Measurements from ENCODE around the gene PLEKHG2. TPM values are rescaled to one million over a fixed set of nuclear protein-coding genes. Genes with fewer than 3 reads are reported as not detected.

Gene PLEKHG2
- total and polyA plus RNA-seq, 3 donors from 2014 or later = 22.6 to 32.8 (median 29.2) TPM

DNA sequence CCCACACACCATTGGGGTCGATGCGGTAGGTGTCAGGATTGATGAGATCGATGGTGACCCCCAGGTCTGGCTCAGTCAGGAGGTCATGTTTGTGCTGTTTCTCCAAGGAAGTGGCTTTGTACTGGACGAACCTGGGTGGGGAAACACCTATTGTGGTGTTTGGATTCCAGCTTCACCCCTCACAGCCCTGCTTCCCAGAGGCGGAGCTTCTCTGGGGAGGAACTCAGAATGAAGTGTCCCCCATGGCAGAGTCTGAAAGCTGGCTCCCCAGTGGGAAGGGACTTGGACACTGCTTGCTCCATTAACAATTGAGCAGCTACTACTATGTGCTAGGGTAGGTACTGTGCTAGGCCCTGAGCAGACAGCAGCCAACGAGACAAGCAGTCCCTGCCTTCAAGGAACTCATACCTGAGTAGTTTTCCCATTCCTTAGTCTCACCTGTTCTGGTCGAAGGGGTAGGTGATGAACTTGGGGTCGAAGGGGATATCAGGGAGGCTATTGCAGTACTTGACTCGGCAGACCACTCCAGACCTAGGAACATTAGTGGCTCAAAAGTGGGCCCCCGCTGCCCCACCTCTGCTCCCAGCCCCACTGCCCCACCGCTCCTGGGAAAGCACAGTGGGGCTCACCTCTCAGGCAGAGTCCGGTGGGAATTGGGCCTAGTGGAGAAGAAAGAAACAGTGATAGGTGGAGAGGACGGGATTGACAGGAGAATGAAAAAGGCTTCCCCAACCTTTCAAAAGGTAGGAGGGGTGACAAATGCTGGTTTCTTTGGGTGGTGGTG lies 22.6 kb upstream of the PLEKHG2 start:
- TF ChIP-seq POLR2A (IDR thresholded peaks at IDR 0.05) = no peak
- TF ChIP-seq, protein P1, sequence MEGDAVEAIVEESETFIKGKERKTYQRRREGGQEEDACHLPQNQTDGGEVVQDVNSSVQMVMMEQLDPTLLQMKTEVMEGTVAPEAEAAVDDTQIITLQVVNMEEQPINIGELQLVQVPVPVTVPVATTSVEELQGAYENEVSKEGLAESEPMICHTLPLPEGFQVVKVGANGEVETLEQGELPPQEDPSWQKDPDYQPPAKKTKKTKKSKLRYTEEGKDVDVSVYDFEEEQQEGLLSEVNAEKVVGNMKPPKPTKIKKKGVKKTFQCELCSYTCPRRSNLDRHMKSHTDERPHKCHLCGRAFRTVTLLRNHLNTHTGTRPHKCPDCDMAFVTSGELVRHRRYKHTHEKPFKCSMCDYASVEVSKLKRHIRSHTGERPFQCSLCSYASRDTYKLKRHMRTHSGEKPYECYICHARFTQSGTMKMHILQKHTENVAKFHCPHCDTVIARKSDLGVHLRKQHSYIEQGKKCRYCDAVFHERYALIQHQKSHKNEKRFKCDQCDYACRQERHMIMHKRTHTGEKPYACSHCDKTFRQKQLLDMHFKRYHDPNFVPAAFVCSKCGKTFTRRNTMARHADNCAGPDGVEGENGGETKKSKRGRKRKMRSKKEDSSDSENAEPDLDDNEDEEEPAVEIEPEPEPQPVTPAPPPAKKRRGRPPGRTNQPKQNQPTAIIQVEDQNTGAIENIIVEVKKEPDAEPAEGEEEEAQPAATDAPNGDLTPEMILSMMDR (IDR thresholded peaks at IDR 0.05) = no peak
- Histone ChIP-seq H3K27me3 (no peaks in the 10 kb centered on the region), H3K36me3 (ENCODE audit: low read depth, missing control alignments) (no peaks in the 10 kb centered on the region), H3K4me1 (peaks cover 21% of the 10 kb centered on the region), H3K27ac (peak overlapping the region; percentile 99 to 100), H3K4me3 (peak overlapping the region; percentile 89 to 91), H3K9me3 (no peaks in the 10 kb centered on the region)
- WGBS, 2 donors = 42 to 48% methylated on average over 12 to 13 of the region's 13 CpGs
- no peak for DNase-seq
- intact Hi-C loops (cut with DNase I; ENCODE audit: low total_unique reads) = no loop called here

DNA sequence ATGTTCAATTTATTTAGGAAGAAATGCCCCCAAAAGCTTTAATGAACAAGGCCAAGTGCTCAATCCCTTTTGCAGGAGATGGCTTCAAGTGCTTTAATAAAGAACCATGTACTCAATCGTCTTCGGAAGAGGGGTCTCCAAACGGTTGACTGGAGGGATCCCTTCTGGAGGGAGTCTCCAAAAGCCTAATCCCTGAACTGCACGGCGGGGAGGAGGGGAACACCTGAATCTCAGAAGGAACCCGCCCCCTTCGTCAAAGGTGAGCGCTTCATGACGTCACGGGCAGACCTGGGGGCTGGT lies 22.1 kb upstream of the PLEKHG2 start:
- peak; percentile 86 for DNase-seq
- H3K27ac ChIP-seq = peak overlapping the region; percentile 99 to 100
- H3K27me3 ChIP-seq = no peaks in the 10 kb centered on the region
- intact Hi-C loops (cut with DNase I; ENCODE audit: low total_unique reads) = no loop called here
- H3K4me1 ChIP-seq = peaks cover 21% of the 10 kb centered on the region
- H3K4me3 ChIP-seq = peak overlapping the region; percentile 89 to 91
- TF ChIP-seq, protein P1 (IDR thresholded peaks at IDR 0.05) = no peak
- TF ChIP-seq POLR2A (IDR thresholded peaks at IDR 0.05) = no peak
- H3K9me3 ChIP-seq = no peaks in the 10 kb centered on the region
- 0 to 2% methylated on average over 10 of the region's 10 CpGs for WGBS, 2 donors
- H3K36me3 ChIP-seq (ENCODE audit: low read depth, missing control alignments) = no peaks in the 10 kb centered on the region

DNA sequence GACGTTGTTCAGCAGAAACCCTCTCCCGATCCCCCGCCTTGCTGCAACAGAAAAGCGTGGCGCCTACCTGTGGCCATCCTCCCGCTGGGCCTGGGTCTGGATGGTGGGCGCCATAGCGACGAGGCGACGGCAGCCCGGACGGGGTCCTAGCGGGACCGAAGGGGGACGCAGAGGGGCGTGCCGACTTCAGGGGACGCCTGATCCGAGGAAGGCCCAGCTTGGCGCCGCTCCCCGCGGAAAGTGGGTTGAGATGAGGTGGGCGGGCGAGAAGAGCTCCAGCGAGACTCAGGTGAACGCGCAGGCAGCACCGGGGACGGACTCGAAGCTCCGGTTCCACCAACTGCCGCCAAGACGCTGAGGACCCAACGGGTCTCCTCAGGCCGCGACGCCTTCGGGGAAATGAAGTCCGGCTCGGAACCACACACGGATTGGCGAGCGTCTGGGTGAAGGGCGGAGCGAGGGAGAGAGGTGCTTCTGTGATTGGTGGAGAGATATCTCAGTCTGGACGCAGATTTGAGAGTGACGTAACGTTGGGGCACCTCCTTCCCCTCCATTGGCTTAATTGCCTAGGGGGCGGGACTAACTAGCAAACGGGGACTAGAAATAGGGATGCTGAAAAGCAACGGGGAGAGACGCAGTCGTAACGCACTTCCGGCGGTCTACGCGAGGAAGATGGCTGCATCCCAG lies 21.6 kb upstream of the PLEKHG2 start, which contains the start of the genes MED29 and PAF1:
Gene MED29, plus strand, starts transcription at position 628 of the 687 bp plus-strand sequence. Its CDS starts 45 bp downstream, at position 673.
Gene PAF1, minus strand, starts transcription at position 356 of the 687 bp plus-strand sequence. Its CDS starts 242 bp downstream, at position 114.
- WGBS, 2 donors = 0 to 1% methylated on average over 40 to 44 of the region's 60 CpGs
- Histone ChIP-seq H3K27me3 (no peaks in the 10 kb centered on the region), H3K4me3 (peak within 1 kb of the TSS; percentile 89 to 91), H3K4me1 (peaks cover 21% of the 10 kb centered on the region), H3K27ac (peak within 1 kb of the TSS; percentile 99 to 100), H3K36me3 (ENCODE audit: low read depth, missing control alignments) (no peaks in the 10 kb centered on the region), H3K9me3 (no peaks in the 10 kb centered on the region)
- intact Hi-C loops (cut with DNase I; ENCODE audit: low total_unique reads) = no loop called here
- peak; percentile 99 for DNase-seq
- peak; percentile 75 for TF ChIP-seq POLR2A (IDR thresholded peaks at IDR 0.05)
- TF ChIP-seq, protein P1 (IDR thresholded peaks at IDR 0.05) = no peak

DNA sequence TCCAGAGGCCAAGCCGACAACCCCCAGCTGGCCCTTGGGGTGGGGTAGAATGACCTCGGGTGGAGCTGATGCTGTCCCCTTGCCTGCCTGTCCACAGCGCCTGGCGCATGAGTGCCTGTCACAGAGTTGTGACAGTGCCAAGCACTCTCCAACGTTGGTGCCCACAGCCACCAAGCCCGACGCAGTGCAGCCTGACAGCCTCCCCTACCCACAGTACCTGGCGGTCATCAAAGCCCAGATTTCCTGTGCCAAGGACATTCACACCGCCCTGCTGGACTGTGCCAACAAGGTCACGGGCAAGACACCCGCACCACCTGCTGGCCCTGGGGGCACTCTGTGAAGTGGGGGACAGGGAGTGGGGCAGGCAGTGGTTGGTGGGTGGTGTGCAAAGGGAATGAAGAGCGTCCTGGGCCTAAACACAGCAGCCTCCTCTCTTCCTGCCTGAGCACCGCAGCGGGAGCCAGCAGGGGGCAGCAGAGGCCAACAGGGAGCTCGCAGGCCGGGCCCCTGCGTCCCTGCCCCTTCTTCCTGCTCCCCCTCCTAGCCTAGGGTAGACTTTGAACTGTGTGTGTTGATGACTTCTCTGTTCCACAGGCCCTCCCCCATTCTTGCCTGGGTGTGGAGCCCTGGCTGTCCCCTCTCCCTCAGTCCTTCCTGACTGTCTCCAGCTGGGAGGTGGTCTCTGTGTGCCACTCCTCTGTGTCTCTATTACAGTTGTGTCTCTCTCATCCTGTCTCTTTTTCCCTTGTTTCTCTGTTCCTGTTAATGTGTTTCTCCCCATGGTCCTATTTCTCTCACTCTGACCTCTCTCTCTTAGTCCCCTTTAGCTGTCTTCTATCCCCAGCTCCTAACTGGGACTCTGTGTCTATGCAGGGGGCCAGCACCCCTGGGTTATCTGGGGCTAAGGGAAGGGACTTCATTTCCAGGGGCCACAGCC lies 14.8 kb upstream of the PLEKHG2 start:
- peak; percentile 91 for DNase-seq
- no peak overlapping the region for H3K4me3 ChIP-seq
- H3K36me3 ChIP-seq (ENCODE audit: low read depth, missing control alignments) = no peaks in the 10 kb centered on the region
- H3K4me1 ChIP-seq = peaks cover 22% of the 10 kb centered on the region
- TF ChIP-seq POLR2A (IDR thresholded peaks at IDR 0.05) = no peak
- TF ChIP-seq, protein P1 (IDR thresholded peaks at IDR 0.05) = peak; percentile 93 to 97 (median 95)
- H3K9me3 ChIP-seq = no peaks in the 10 kb centered on the region
- WGBS, 2 donors = 22 to 36% methylated on average over 10 to 17 of the region's 17 CpGs
- peak overlapping the region; percentile 75 to 90 for H3K27ac ChIP-seq
- intact Hi-C loops (cut with DNase I; ENCODE audit: low total_unique reads) = no loop called here
- H3K27me3 ChIP-seq = no peaks in the 10 kb centered on the region
